NB4 (cell line): ENCODE results near the gene CHD2.

Source experiments
- DNase-seq: peaks from one replicate; pipeline ENCODE4 v3.0.0; 2010; ENCODE audit warnings: low read depth
- H3K4me3 ChIP-seq: one replicate; pipeline ENCODE4 v1.5.1; 2011; ENCODE audit warnings: mild to moderate bottlenecking, low read depth, low read length, moderate library complexity
- CTCF ChIP-seq: IDR thresholded peaks from one replicate; pipeline ENCODE4 v1.5.1; 2012; ENCODE audit warnings: low read depth, low read length
- MAX ChIP-seq: IDR thresholded peaks from 2 replicates; pipeline ENCODE4 v1.6.1; 2011; ENCODE audit warnings: low read depth, low read length
- MYC ChIP-seq: IDR thresholded peaks from 2 replicates; pipeline ENCODE4 v1.6.1; 2011; ENCODE audit warnings: low read depth, low read length
- POLR2A ChIP-seq: IDR thresholded peaks from 2 replicates; pipeline ENCODE4 v1.6.1; 2011; ENCODE audit warnings: mild to moderate bottlenecking; ENCODE audit not compliant: insufficient read length; ENCODE audit errors: extremely low read depth

CHD2 gene

DNA sequence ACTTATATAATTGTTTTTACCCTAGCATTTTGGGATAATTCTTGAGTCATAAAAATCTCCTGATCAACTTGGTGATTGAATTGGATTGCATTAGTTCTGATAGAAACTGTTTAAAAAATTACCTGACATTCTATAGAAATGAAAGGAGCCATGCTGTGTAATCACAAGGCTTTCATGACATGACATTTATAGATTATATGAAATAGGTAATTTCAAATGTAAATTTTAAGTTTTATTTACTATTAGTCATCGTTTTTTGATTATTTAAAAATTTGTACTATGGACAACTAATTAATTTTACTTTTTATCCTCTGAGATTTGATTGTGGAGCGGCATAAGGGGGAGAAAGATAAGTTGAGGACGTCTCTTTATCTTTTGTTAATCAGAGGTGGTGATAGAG lies 12.3 kb upstream of the CHD2 start:
- TF ChIP-seq POLR2A (no peak), MAX (no peak), CTCF (no peak), MYC (no peak)

GRCh38 chr15:92889390-92890107 lies 10.6 kb upstream of the CHD2 start:
- no peak for DNase-seq
- TF ChIP-seq MYC (no peak), CTCF (no peak), MAX (no peak), POLR2A (no peak)
- H3K4me3 ChIP-seq, result no peak overlapping the region

More for the DNA sequence above, 12.3 kb upstream of the CHD2 start:
- DNase-seq, result no peak
- H3K4me3 ChIP-seq, result peak overlapping the region; percentile 80

DNA sequence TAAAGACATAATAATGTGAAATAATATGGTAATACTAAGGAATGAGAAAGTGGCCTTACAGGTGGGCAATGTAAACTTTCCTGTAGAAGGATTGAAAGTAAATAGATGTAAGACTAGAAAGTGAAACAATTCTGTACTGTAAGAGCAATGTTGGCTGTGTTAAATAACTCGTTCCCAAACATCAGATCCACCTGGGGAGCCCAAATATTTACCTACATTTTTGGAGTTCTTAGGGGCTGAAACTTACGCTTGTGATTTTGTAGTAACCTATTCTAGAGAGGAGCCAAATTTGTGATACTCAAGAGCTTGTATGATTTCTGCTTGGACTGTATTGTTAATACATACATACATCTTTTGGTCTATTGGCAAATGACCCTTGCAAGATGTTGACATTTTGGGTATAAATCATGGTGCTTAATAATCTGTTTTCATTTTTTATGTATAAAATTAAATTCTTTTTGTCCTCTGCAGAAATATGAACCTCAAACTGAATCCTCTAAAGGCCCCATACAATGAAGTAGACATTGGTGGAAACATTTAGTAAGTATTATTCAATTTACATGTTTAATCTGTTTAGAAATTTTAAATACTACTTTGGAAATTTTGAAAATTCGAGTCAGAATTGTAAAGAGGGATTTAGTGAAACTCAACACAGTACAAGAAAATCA lies 8.5 kb upstream of the CHD2 start:
- H3K4me3 ChIP-seq, result no peak overlapping the region
- DNase-seq, result no peak
- TF ChIP-seq MAX (no peak), POLR2A (no peak), CTCF (no peak), MYC (no peak)

DNA sequence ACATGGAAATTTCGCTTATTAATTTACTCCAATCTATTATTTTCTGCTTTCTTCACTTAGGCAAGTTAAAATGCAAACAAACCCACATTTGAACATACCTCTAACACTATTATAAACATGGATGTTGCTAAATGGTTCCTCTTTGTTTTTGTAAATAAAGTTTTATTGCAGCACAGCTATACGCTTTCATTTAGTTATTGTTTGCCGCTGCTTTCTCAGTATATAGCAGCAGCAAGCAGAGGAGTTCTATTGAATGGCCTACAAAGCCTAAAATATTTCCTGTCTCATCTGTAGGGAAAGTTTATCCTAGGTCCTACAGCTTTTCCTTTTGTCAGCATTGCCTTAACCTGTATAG lies 7.9 kb upstream of the CHD2 start:
- DNase-seq, result no peak
- no peak overlapping the region for H3K4me3 ChIP-seq
- TF ChIP-seq CTCF (no peak), MAX (no peak), POLR2A (no peak), MYC (no peak)

- TF ChIP-seq MAX (no peak), CTCF (no peak), MYC (no peak), POLR2A (no peak)
Observed at GRCh38 chr15:92893200-92893599, 6.9 kb upstream of the CHD2 start.

More at GRCh38 chr15:92893200-92893599, 6.9 kb upstream of the CHD2 start:
- no peak for DNase-seq
- no peak overlapping the region for H3K4me3 ChIP-seq
